CD4-positive, alpha-beta T cell treated with Interleukin-10 for 1 hour (primary cell): ENCODE measurements around the gene PSMB3.
A peak's percentile ranks its signal among the peaks of the same experiment; 100 is the strongest.
"Not testable (repeated sequence)": the region's sequence is repeated elsewhere in the genome, so short reads cannot be mapped to it uniquely, and the experiment has no call there.

Source experiments
- DNase-seq: peaks from one replicate; pipeline ENCODE4 v3.0.0-alpha.2; 2020

Gene PSMB3

DNA sequence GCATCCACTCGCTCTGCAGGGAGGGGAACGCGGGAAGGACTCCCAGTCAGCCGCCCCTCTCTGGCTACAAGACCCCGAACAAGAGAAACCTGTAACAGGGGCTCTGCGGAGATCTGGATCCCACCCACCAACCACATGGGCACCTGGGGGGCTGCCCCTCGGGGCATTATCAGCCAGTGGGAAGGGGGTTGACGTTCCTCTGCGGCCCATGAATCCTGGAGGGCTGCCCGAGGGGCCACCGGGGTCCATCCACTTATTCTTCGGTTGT, 2.6 kb upstream of the PSMB3 start:
- DNase-seq: no peak

DNA sequence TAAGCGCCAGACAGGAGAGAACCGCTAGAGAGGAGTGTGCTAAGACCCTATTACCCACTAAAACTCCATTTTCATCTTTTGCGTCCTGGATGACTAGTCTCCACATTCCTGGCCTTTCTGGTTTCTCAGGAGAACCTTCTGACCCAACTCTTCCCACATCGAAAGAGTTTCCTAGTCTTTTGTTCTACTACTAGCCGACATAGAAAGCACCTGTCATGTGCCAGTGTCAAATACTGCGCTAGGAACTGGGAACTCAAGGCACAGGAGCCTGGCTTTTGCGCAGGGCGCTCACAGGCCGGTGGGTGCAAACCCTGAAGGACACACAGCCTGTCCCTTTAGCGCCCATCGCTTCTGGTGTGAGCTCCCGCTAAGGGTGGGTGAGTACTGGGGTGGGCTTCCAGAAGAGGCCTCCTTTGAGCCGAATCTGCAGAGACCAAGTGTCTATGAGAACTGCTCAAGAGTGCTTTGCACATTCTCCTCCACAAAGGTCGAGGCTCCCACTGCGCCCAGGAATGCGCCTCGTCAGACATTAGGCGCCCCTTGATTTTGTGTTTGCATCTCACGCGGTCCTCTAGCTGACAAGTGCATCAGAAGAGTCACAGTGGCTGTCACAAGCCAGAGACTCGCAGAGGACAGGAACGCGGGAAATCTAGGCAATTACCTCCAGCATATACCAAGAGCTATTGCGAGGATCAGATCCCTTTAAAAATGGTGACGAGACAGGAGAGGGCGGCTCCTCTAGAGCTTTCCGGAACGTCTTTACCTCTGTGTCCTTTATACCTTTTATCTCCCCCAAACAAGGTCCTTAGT, 2.0 kb upstream of the PSMB3 start:
- no peak for DNase-seq

DNA sequence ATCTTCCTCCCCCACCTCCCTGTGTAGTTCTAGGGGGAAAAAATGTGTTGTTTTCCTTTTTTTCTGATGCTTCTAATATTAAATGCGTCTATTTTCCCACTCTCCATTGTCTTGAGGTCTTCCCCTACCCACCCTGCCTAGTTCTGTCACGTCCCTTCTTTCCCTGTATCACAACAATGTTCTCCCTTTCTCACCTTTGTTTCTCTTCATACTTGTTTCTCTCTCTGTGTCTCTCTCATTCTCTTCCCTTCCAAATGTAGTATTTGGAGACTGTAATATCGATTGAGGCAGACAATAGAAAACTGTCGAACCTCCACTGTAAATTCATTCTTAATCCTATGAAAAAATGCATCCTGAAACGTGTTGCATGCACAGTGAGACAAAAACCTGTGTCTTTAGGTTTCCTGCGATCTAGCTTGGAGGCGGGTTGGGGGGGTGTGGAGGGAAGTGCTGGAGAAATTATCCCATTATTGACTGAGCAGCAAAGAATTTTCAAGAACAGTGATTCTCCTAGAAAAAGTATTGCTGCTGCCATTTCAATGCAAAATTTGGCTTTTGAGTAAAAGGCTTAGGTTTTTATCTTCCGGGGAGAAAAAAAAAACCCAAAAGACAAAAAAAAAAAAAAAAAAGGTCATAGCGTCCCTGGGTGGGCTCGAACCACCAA, 1.3 kb upstream of the PSMB3 start:
- no peak for DNase-seq

DNA sequence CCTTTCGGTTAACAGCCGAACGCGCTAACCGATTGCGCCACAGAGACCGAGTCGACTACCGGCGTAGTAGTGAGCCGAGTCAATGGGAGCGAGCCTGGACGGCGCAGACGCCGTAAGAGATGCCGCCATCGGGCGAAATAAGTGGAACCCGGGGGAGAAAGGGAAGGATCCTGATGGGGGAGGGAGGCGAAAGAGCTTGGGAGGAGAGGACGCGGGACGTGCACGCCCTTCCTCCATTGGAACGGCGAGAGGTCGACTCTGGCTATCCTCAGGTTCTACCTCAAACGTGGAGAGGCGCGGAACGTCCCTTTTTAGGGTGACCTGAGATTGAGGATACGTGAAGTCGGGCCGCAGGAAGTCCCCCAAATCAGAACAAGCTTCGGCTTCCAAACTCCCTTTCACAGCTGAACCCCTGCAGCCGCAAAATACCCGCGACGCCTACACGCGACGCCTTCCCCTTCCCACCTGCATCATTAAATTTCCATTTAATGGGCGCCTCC, 683 bp upstream of the PSMB3 start:
- peak; percentile 84 for DNase-seq

DNA sequence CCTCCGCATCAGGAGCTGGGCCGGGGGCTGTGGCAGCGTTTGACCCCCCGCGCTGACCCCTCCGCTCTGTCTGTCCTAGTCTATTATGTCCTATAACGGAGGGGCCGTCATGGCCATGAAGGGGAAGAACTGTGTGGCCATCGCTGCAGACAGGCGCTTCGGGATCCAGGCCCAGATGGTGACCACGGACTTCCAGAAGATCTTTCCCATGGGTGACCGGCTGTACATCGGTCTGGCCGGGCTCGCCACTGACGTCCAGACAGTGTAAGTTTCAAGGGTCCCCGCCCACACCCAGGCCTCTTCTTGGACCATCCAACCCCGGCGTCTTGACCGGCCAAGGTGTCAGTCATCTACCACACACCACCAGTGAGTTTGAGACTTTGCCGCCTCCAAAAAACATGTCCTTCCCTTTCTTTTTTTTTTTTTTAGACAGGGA, 548 bp downstream of the PSMB3 start:
- no peak for DNase-seq

DNA sequence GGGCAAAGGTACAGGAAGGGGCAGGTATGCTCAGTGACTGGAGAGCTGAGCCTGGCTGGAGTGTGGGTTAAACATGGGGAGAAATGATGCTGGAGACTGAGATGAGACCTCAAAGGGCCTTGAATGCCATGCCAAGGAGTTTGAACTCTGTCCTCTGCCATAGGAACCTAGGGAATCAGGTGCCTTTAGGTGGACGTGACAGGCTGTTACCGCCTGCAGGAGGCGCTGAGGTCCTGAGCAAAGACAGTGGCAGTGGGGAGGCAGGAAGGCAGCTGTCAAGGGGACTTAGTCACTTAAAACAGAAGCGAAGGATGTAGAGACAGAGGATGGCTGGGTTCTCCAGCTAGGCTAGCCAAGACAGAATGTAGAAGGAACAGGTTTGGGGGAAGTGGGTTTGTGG, 9.1 kb downstream of the PSMB3 start:
- peak; percentile 29 for DNase-seq

DNA sequence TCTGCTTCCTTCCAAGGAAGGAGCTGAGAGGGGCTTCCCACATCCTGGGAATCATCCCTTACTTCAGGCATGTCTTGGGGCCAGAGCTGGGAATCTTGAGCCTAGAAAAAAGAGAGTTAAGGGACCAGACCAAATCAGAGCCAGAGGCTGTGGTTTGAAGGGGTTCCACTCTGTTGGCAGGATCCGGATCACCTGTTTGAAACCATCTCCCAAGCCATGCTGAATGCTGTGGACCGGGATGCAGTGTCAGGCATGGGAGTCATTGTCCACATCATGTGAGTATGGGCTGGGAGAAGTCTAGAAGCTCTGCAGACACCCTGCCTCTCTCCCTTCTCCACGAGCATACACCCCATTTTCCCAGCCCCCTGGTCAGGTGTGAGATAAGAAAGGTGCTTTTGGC, 9.7 kb downstream of the PSMB3 start:
- no peak for DNase-seq

DNA sequence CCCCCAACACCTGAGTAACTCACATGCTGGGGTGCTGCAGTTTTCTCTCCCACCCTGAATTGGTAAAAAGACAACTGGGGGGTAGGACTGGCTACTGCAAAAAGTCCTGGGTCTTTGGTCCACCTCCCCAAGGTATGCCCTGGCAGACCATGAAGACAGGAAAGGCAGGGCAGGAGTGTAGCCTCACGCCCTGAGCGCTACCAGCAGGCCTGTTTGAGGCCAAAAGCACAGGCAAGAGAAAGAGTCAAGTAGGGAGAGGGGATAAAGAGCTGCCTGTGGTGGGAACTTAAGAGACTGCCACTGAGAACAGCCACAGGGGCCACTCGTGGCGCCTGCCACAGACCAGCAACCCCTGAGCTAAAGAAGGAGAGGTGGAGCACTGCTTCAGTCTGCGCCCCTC, 13.8 kb downstream of the PSMB3 start:
- no peak for DNase-seq

DNA sequence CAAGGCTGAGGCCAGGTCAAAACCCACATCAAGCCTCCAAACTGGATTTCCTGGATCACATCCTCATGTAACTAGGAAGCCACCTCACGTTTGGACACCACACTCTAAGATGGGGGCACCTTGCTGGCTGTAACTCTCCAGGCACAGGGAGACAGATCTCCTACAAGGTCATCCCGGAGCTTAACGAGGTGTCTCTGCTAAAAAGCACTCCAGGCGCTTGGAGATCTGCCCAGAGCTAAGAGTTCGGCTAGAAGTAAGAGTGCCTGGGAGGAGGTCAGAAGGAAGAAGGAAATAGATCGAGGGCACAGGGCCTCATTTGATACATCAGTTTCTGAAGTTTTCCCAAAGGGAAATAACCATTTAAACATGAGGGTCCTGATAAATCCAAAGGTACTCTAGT, 15.9 kb downstream of the PSMB3 start:
- no peak for DNase-seq

DNA sequence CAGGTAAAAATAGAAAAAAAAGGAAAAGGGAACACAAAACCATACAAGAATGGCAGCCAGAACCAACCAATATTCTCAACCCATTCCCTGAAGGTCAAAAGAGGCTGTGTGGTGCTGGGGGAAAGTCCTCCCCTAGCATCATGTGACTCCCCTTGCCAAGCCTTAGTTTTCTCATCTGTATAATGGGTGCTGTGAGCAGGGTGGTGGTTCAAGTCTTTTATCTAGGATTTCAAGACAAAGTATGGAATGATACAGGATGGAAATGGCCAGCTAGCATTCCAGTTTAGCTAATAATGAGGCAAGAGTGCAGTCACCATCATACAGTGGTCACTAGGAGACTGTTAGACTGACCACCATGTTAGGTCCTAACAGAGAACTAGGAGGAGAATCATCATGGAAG, 20.7 kb downstream of the PSMB3 start:
- DNase-seq: no peak

DNA sequence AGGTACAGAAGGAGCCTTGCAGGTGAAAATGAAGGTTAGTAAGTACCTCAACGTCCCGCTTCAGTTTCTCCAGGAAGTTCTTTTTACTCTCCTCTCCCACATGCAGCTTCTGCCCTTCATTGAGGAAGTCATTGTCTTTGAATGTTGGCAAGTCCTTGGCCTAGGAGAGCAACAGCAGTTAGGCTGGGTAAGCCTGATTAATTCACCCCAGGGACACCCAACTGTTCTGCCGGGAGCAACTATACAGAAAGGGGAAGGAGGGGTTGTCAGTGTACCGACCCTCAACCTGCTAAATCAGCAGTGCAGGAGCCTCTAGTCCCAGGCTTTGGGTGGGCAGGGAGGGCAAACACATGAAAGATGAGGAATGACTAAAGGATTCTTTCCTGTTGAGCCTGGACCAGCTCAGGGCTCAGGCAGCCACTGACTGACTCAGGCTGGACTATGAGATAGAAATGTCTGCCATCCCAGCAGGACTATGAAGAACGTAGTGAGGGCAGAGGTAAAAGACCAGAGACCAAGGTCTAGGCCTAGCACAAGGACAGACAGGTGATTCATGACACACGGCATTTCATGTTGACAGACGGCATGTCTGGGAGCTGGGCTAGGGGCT, 25.2 kb downstream of the PSMB3 start:
- DNase-seq: no peak

DNA sequence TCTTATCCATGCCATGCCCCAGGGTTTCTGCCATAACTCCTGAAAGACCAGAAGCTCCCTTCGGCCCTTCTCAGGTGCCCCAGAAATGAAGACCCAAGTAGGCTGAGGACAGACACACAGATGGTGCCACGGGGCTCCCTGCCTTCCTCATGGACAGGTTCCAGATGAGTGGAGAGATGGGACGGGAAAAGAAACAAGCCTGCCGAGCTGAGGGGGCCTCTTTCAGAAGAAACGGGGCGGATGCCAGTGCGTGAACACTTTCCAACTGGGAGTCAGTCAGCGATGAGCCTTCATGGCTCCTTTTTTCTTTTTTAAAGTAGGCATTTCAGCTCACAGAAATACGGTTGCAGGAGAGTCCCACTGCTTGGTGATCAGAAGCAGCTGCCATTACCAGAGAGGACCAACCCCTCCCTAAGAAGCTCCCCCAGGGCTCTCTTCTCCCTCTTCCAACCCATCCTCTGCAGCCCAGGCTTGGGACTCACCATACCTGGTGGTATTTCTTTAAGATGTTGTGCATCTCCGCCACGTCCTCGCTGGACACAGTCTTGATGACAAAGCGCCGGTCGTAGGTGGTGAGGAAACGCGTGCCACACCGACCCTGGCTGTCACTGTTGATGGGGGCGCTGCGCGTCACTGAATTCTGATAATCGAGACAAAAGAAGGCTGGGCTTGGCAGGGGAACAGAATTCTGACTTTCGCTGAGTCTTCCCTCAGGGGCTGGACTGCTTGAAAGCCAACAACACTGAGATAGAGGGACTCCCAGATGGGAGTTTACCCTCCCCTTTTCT, 27.6 kb downstream of the PSMB3 start:
- DNase-seq: no peak

DNA sequence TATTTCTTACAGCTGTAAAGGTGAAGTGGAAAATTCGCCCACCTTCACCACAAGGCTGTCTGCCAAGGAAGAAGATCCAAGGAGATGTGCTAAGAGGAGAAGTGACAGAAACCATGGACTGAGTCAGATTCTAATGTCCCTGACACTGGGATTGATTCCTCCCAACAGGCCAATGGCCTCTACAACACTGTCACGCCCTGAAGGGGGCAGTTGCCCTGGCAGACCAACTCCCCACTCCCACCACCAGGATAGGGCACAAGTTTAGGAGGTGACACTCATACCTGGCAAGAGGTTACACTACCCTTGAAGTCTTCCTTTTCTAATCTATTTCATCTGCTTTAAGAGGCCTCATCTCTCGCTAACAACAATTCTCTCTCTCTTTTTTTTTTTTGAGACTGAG, 30.7 kb downstream of the PSMB3 start:
- no peak for DNase-seq

DNA sequence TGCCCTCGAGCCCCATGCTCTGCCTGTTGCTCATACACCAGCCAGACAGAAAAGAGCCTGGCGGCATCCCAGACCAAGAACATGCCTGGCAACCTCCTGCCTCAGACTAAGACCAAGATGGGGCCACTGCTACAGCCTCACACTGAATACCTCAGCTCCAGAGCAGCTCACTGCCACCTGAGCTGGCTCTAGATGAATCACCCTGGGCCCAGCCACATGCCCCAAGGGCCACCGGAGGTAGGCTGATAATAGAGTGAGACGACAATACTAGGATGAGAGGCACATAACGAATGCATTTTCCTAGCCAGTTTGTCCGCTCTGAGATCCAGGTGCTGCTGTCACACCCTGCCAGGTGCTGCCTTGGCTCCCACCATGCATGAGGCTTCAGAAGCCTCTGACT, 33.8 kb downstream of the PSMB3 start:
- no peak for DNase-seq

DNA sequence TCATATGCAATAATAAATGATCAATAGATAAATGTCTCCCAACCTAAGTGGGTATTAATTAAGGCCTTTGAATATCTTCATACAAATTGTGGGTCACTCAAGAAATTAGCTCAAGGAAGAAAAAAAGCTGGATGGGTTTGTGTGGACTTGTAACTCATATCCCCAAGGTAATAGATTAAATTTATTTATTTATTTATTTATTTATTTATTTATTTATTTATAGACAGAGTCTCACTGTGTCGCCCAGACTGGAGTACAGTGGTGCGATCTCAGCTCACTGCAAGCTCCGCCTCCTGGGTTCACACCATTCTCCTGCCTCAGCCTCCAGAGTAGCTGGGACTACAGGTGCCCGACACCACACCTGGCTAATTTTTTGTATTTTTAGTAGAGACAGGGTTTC, 35.5 kb downstream of the PSMB3 start:
- not testable (repeated sequence) for DNase-seq

DNA sequence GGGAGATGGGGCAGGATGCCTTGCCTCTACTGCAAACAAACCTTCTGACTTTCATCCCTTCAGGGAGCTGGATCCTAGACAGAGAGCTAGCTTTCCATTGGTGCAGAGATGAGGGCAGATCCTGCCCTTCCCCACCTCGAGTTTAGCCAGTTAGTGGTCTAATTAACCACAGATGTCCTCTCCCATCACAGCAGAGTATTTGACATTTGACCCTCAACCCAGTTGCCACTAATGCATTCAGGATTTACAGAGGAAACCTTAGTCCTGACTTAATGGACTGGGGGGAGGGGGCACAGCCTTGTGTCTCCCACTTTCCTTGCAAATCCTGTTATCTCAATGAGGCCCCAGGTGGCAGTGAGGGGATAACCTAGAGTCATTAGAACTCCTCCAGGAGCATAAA, 36.6 kb downstream of the PSMB3 start:
- DNase-seq: no peak

DNA sequence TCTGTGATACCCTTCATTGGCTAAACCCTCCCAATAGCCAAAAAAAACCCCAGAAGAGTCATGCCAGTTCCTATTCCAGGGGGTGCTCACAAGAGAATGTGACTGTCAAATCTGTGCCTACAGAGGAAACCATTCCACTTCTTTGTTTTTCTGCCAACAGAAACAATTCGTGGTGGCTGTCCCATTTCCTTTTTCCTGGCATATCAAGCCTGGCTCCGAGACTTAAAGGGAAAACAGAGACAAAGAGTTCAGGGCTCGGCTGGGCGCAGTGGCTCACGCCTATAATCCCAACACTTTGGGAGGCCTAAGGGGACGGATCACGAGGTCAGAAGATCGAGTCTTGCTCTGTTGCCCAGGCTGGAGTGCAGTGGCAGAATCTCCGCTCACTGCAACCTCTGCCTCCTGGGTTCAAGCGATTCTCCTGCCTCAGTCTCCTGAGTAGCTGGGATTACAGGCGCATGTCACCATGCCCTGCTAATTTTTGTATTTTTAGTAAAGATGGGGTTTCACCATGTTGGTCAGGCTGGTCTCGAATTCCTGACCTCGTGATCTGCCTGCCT, 37.7 kb downstream of the PSMB3 start:
- not testable (repeated sequence) for DNase-seq

DNA sequence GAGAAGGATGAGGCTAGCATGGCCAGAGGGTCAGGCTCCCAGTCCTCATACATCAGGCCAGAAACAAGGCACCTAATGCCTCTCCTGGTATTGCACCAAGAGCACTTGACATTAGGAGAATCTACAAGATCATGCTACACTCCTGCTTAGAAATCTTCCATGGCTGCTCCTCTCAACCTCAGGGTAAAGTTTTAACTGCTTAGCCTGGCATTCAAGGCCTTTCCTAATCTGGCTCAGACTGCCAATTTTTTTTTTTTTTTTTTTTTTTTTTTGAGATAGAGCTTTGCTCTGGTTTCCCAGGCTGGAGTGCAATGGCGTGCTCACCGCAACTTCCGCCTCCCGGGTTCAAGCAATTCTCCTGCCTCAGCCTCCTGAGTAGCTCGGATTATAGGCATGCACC, 38.6 kb downstream of the PSMB3 start:
- no peak for DNase-seq

DNA sequence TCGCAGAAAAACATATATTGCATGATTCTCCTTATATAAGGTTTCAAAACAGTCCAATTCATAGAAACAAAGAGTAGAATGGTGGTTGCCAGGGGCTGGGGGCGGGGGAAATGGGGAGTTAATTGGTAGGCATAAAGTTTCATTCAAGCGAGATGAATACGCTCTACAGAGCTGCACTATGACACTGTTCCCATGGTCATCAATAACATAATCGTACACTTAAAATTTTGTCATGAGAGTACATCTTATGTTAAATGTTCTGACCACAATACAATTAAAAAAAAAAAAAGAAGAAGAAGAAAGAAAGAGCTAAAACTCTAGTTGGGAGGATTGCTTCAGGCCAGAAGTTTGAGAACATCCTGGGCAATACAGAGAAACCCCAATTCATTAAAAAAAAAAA, 41.7 kb downstream of the PSMB3 start:
- DNase-seq: no peak

DNA sequence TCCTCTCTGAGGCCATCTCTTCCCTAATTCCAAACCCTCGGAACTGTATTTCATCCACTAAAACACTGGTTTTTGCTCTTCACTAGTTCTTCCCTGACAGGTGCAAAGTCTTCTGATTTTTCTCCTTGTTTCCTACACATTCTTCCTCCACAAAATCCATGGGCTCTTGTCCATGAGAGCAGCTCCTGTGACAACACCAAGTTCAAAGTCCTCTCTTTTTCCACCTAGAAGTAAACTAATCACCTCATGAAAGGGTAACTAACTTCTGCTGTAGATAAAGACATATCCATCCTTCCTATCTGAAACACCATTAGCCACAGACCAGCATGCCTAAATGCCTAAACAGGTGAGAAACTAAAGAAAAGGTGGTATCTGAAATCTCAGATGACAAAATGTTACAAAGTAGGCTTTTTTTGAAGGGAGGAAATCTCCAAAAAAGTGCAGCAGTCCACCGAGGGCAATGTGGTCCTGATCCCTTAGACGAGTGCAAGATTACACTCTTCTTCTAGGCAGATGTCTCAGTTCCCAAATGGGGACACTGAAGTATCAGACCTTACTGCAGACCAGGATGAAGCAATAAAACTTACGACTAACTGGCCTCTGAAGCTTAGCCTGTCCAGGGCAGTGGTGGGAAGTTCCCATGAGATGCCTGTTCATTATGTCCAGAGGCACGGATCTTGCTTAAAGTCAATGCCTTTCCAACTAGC, 44.1 kb downstream of the PSMB3 start:
- no peak for DNase-seq

DNA sequence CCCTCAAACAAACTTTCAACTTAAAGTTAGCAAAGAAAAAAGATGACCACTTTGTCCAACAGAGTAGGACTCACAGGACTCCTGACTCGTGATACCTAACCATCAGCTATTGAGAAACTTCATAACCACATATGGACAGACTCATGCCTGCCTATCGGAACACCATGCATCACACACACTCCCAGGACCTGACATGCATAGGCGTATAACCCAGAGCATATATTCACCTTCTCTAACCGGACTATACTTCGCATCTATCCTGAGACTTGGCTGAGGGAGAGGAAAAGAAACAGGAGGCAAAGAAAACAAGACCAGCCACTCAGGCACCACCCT, 44.6 kb downstream of the PSMB3 start:
- no peak for DNase-seq

DNA sequence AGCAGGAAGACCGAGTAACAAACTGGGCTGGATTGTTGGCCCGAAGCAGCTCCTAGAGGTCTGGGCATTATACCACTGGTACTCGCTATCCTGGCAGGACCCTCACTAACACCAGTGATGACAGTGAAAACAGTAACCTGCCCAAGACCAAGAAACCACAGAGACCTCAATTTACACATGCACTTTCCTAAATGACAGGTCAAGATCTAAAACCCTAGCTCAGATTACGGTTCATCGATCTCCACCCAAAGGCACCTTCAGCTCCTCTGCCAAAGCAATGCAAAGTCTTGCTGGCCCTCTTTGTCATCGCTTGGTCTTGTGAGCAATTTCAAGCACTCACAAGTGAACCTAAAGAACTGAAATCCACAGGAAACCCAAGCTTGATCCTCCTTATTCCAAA, 45.3 kb downstream of the PSMB3 start:
- DNase-seq: no peak
